Activated naive CD8-positive, alpha-beta T cell treated with anti-CD3 and anti-CD28 coated beads, Interleukin-2, amount 10 ng/mL, durations not matched to agents 7 days and 5 days (primary cell): ENCODE measurements around the gene RFC2. TPM values are rescaled to one million over a fixed set of nuclear protein-coding genes. Genes with fewer than 3 reads are reported as not detected.
A peak's percentile ranks its signal among the peaks of the same experiment; 100 is the strongest.

Source experiments
- ATAC-seq: fragments of 150-1000 bp; cut with Tn5 transposase; one replicate; pipeline ENCODE4 v1.10.0; 2021; ENCODE audit warnings: low read depth, moderate library complexity
- POLR2A ChIA-PET: fragments of 350-600 bp; sonication (Branson Sonifier 250); formaldehyde crosslinking; loops from one replicate; lab custom pipeline; 2021; ENCODE audit warnings: antibody characterized with exemption; lab: Charles Lee
- DNase-seq: peaks from one replicate; pipeline ENCODE4 v3.0.0; 2021
- H3K27ac Mint-ChIP-seq: one replicate; pipeline ENCODE4 v1.8.0; 2022; ENCODE audit warnings: mild to moderate bottlenecking, mixed read lengths
- H3K27me3 Mint-ChIP-seq: one replicate; pipeline ENCODE4 v1.8.0; 2022; ENCODE audit warnings: mild to moderate bottlenecking, moderate library complexity, mixed read lengths
- H3K36me3 Mint-ChIP-seq: one replicate; pipeline ENCODE4 v1.8.0; 2021; ENCODE audit warnings: mild to moderate bottlenecking, mixed read lengths
- H3K4me1 Mint-ChIP-seq: one replicate; pipeline ENCODE4 v1.8.0; 2021; ENCODE audit warnings: mixed read lengths
- H3K4me3 Mint-ChIP-seq: one replicate; pipeline ENCODE4 v1.8.0; 2022; ENCODE audit warnings: mild to moderate bottlenecking, moderate library complexity, mixed read lengths
- H3K9me3 Mint-ChIP-seq: one replicate; pipeline ENCODE4 v1.8.0; 2021; ENCODE audit warnings: mixed read lengths
- total RNA-seq, 2 experiments: library from RNA; stranded (reverse); gene quantifications; one replicate each; pipeline ENCODE4 v1.2.3, GENCODE V29; 2021

Gene RFC2
- total RNA-seq: 10 to 100 TPM; 53.0 to 56.6 TPM

- Mint-ChIP-seq H3K27ac (peak within 1 kb of the TSS; percentile 94), H3K4me3 (peak within 1 kb of the TSS; percentile 94), H3K4me1 (peaks cover 29% of the 10 kb centered on the region), H3K9me3 (no peaks in the 10 kb centered on the region), H3K27me3 (no peaks in the 10 kb centered on the region), H3K36me3 (peaks cover 23% of the 10 kb centered on the region)
- peak; percentile 100 for DNase-seq
- peak; percentile 95 for ATAC-seq
- POLR2A ChIA-PET: interaction anchor here (0.5 to 1.4 kb wide), 4 partner anchors 14 to 44 kb away, joined by 3 to 6 read pairs (median 4); partner anchors contain the start of gene LAT2
These were observed at the start of gene RFC2 for GRCh38 chr7:74254129-74254857. Gene RFC2 (minus strand): TSS chr7:74254399. CDS start chr7:74254383, 16 bp downstream.

- no peak overlapping the region for H3K4me3 Mint-ChIP-seq
- POLR2A ChIA-PET: no interaction called here
- H3K36me3 Mint-ChIP-seq: no peaks in the 10 kb centered on the region
- peaks cover 17% of the 10 kb centered on the region for H3K4me1 Mint-ChIP-seq
- ATAC-seq (no peak), DNase-seq (no peak)
- no peaks in the 10 kb centered on the region for H3K9me3 Mint-ChIP-seq
- peaks cover 9% of the 10 kb centered on the region for H3K27me3 Mint-ChIP-seq
- no peak overlapping the region for H3K27ac Mint-ChIP-seq
These were observed 48.6 kb upstream of the RFC2 start for GRCh38 chr7:74302745-74303221.

DNA sequence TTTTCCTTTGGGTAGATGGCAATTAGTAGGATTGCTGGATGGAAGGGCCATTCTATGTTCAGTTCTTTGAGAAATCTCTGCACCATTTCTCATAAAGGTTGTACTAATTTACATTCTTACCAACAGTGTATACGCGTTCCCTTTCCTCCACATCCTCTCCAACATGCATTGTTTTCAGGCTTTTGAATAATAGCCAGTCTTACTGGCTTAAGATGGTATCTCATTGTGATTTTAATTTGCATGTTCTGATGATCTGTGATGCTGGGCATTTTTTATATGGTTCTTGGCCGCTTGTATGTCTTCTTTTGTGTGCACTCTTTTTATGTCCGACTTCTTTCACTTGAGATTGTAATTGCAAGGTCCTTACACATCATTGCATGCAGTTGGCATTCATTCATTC lies 46.7 kb upstream of the RFC2 start:
- POLR2A ChIA-PET: no interaction called here
- Mint-ChIP-seq H3K4me3 (no peak overlapping the region), H3K36me3 (no peaks in the 10 kb centered on the region), H3K27ac (no peak overlapping the region), H3K9me3 (no peaks in the 10 kb centered on the region), H3K27me3 (peaks cover 2% of the 10 kb centered on the region), H3K4me1 (peaks cover under 1% of the 10 kb centered on the region)
- ATAC-seq (no peak), DNase-seq (no peak)

GRCh38 chr7:74299401-74299800 lies 45.2 kb upstream of the RFC2 start:
- ATAC-seq: no peak
- Mint-ChIP-seq H3K27me3 (peaks cover 5% of the 10 kb centered on the region), H3K9me3 (no peaks in the 10 kb centered on the region), H3K4me1 (no peaks in the 10 kb centered on the region), H3K27ac (no peak overlapping the region), H3K4me3 (no peak overlapping the region), H3K36me3 (no peaks in the 10 kb centered on the region)
- POLR2A ChIA-PET: no interaction called here
- DNase-seq: no peak

- Mint-ChIP-seq H3K4me3 (no peak overlapping the region), H3K9me3 (no peaks in the 10 kb centered on the region), H3K36me3 (no peaks in the 10 kb centered on the region), H3K4me1 (peaks cover 5% of the 10 kb centered on the region), H3K27ac (no peak overlapping the region), H3K27me3 (peaks cover 11% of the 10 kb centered on the region)
- ATAC-seq (no peak), DNase-seq (no peak)
- POLR2A ChIA-PET: no interaction called here
These were observed 43.5 kb upstream of the RFC2 start for GRCh38 chr7:74297516-74298233.

GRCh38 chr7:74294191-74294998 lies 40.2 kb upstream of the RFC2 start:
- peaks cover 29% of the 10 kb centered on the region for H3K27me3 Mint-ChIP-seq
- no peak for DNase-seq
- no peaks in the 10 kb centered on the region for H3K9me3 Mint-ChIP-seq
- POLR2A ChIA-PET: no interaction called here
- ATAC-seq: no peak
- no peaks in the 10 kb centered on the region for H3K36me3 Mint-ChIP-seq
- no peak overlapping the region for H3K27ac Mint-ChIP-seq
- H3K4me1 Mint-ChIP-seq: peaks cover 8% of the 10 kb centered on the region
- no peak overlapping the region for H3K4me3 Mint-ChIP-seq

DNA sequence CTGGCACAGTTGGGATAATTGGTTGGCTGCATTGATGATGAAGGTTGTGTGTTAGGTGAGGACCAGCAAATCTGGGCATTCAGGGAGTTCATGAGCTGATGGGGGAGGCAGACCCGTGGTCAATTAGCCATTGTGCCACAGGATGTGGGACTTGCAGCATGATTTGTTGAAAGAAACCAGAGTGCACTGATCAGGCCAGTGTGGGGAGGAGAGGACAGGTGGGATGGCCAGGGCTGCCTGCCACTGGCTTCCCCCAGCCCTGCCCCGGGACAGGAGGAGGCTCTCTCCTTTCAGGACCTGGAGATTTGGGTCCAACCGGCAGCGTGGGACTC lies 39.3 kb upstream of the RFC2 start:
- no peaks in the 10 kb centered on the region for H3K9me3 Mint-ChIP-seq
- DNase-seq (no peak), ATAC-seq (no peak)
- H3K27me3 Mint-ChIP-seq: peaks cover 33% of the 10 kb centered on the region
- no peak overlapping the region for H3K4me3 Mint-ChIP-seq
- no peak overlapping the region for H3K27ac Mint-ChIP-seq
- H3K36me3 Mint-ChIP-seq: no peaks in the 10 kb centered on the region
- POLR2A ChIA-PET: no interaction called here
- H3K4me1 Mint-ChIP-seq: peaks cover 12% of the 10 kb centered on the region

- H3K36me3 Mint-ChIP-seq: no peaks in the 10 kb centered on the region
- no peak for ATAC-seq
These were observed 38.8 kb upstream of the RFC2 start for GRCh38 chr7:74292757-74293576.

GRCh38 chr7:74291535-74291934 lies 37.3 kb upstream of the RFC2 start:
- Mint-ChIP-seq H3K36me3 (no peaks in the 10 kb centered on the region), H3K27me3 (peaks cover 43% of the 10 kb centered on the region), H3K4me3 (no peak overlapping the region), H3K9me3 (no peaks in the 10 kb centered on the region), H3K4me1 (peaks cover 19% of the 10 kb centered on the region), H3K27ac (no peak overlapping the region)
- POLR2A ChIA-PET: no interaction called here
- ATAC-seq (no peak), DNase-seq (no peak)

More at GRCh38 chr7:74292757-74293576, 38.8 kb upstream of the RFC2 start:
- DNase-seq: no peak
- H3K9me3 Mint-ChIP-seq: no peaks in the 10 kb centered on the region
- H3K4me1 Mint-ChIP-seq: peaks cover 18% of the 10 kb centered on the region
- peaks cover 37% of the 10 kb centered on the region for H3K27me3 Mint-ChIP-seq
- H3K4me3 Mint-ChIP-seq: no peak overlapping the region
- POLR2A ChIA-PET: no interaction called here
- no peak overlapping the region for H3K27ac Mint-ChIP-seq

DNA sequence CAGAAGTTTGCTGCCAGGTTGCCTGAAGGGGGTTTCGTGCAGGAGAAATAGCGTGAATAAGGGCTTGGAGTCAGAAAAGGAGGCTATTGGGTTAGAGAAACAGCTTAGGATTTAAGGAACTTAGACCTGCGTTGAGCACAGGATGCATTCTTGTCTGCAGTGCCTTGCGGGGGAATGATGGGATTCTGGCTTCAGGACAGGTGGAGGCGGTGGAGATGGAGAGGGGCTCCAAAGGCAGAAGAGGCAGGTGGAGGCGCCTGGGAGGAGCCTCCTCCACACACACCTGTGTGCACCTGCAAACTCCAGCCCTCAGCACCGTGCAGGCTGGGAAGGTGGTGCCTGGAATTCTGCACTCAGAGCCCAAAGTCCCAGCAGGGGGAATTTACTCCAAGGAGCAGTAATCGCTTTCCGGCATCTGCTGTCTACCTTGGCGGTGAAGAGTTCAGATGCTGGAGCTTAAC lies 36.8 kb upstream of the RFC2 start:
- peak overlapping the region; percentile 47 for H3K4me3 Mint-ChIP-seq
- DNase-seq (no peak), ATAC-seq (no peak)
- POLR2A ChIA-PET: interaction anchor here (0.5 to 0.8 kb wide), 2 partner anchors 48 to 211 kb away, joined by 3 to 4 read pairs; no protein-coding TSS in a partner anchor
- H3K27ac Mint-ChIP-seq: no peak overlapping the region
- peaks cover 43% of the 10 kb centered on the region for H3K27me3 Mint-ChIP-seq
- H3K4me1 Mint-ChIP-seq: peaks cover 19% of the 10 kb centered on the region
- no peaks in the 10 kb centered on the region for H3K9me3 Mint-ChIP-seq
- no peaks in the 10 kb centered on the region for H3K36me3 Mint-ChIP-seq

GRCh38 chr7:74290553-74290950 lies 36.4 kb upstream of the RFC2 start:
- DNase-seq (no peak), ATAC-seq (no peak)
- H3K27me3 Mint-ChIP-seq: peaks cover 43% of the 10 kb centered on the region
- peaks cover 19% of the 10 kb centered on the region for H3K4me1 Mint-ChIP-seq
- no peak overlapping the region for H3K27ac Mint-ChIP-seq
- no peaks in the 10 kb centered on the region for H3K36me3 Mint-ChIP-seq
- POLR2A ChIA-PET: interaction anchor here (0.5 to 0.8 kb wide), 2 partner anchors 48 to 210 kb away, joined by 3 to 4 read pairs; no protein-coding TSS in a partner anchor
- H3K4me3 Mint-ChIP-seq: peak overlapping the region; percentile 47
- no peaks in the 10 kb centered on the region for H3K9me3 Mint-ChIP-seq

DNA sequence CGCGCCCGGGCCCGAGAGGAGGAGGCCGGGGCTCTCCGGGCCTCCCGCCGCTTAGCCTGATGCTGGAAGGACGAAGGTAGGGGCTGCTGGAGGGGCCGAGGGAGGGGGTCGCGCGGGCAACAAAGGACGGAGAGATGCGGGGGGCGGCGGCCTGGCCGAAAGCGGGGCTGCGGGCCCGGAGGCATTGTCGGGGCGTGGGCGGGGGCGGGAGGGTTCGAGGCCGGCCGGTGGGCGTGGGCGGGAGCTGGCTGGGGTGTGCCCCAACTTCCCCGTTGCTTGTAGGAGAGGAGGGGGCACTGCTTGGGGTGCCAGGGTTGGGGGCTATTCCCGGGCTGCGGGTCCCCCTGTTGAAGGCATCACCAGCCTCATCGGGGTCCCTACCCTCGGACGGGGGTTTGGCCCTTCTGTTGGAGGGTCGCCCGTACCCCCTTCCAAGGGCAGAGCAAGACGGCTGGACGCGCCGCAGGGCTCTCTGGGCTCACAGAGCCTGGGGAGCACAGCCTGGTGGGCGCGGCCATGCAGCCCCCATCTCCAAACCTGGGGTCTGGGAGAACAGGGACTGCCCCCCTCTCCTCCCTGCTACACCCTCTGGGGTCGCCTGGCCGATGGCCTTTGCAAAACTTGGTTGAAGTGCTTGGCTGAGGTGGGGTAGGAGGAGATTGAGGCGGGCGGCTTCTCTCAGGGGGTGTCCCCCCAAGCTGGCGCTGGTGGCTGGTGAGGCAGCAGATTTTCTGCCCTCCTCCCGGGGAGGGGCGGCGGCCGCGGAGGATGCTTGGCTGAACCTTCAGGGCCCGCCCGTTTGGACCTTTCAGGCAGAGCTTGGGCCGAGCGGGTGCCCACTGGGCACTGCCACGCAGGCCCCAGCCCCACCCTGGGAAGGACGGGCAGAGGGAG lies 35.7 kb upstream of the RFC2 start:
- DNase-seq: peak; percentile 49
- no peaks in the 10 kb centered on the region for H3K36me3 Mint-ChIP-seq
- H3K9me3 Mint-ChIP-seq: no peaks in the 10 kb centered on the region
- ATAC-seq: no peak
- peaks cover 41% of the 10 kb centered on the region for H3K27me3 Mint-ChIP-seq
- H3K27ac Mint-ChIP-seq: no peak overlapping the region
- H3K4me3 Mint-ChIP-seq: peak overlapping the region; percentile 16
- H3K4me1 Mint-ChIP-seq: peaks cover 19% of the 10 kb centered on the region
- POLR2A ChIA-PET: interaction anchor here (0.8 kb wide), 1 partner anchor 47 kb away, joined by 3 read pairs; no protein-coding TSS in a partner anchor
